DND-41 (cell line): ENCODE results near the gene EFCC1.
"Not testable (repeated sequence)": the region's sequence is repeated elsewhere in the genome, so short reads cannot be mapped to it uniquely, and the experiment has no call there.

Experiments
- CTCF ChIP-seq: IDR thresholded peaks from 2 replicates; pipeline ENCODE4 v1.5.1; 2012; ENCODE audit warnings: borderline replicate concordance, low read length, moderate library complexity, mild to moderate bottlenecking; ENCODE audit not compliant: poor library complexity, severe bottlenecking; ENCODE audit errors: extremely low read depth
- EZH2 ChIP-seq: IDR thresholded peaks from 3 replicates; pipeline ENCODE4 v1.6.1; 2012; ENCODE audit warnings: borderline replicate concordance, low read depth, mild to moderate bottlenecking, moderate library complexity, low read length, inconsistent platforms; ENCODE audit not compliant: severe bottlenecking

DNA sequence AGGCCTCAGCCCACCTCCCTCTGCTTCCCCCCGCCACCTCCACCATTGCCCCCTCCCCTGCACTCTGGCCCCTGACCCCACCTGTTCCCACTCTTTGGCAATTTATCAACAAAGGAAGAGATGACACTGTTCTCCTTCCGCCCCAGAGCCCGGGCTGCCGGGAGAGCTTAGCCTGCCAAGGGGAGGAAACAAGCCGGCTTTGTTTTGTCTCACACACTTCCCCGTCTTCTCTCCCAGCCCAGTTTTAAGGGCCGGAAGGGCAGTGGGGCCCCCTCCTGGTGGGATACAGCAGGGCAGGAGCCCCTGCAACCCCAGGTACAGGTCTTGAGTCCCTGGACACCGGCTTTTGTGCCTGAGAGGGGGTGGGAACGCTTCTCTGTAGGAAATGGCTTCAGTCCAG is 86.8 kb downstream of the EFCC1 start:
- TF ChIP-seq EZH2, CTCF: not testable (repeated sequence)
